Hepatocyte (in vitro differentiated cells): ENCODE data around the gene DISC1.

Source experiments
- CTCF ChIP-seq: fragments of 200-600 bp; sonication (generic); IDR thresholded peaks from 2 replicates; pipeline ENCODE4 v1.5.1; 2016; ENCODE audit warnings: antibody characterized with exemption, mild to moderate bottlenecking; ENCODE audit not compliant: poor library complexity
- EZH2 ChIP-seq: fragments of 200-600 bp; sonication (generic); IDR thresholded peaks from 2 replicates; pipeline ENCODE4 v1.6.1; 2016; ENCODE audit warnings: antibody characterized with exemption, mild to moderate bottlenecking, borderline replicate concordance

- TF ChIP-seq CTCF (no peak), EZH2 (no peak)
Measured at GRCh38 chr1:231991231-231991630, 364.6 kb downstream of the DISC1 start.
